ENCODE data around the gene MMP20. TPM values are rescaled to one million over a fixed set of nuclear protein-coding genes. Genes with fewer than 3 reads are reported as not detected.

Gene MMP20
- polyA plus RNA-seq, 2 of the 4 experiments (the other 2 are of a cell fraction) = not detected

GRCh38 chr11:102527041-102527440 is 98.1 kb downstream of the MMP20 start:
- H3K4me1 ChIP-seq = peaks cover 39% of the 10 kb centered on the region
- ATAC-seq = no peak
- 0 out of 6 replicates have a peak overlapping the region, but pooled peaks of 1 of the 2 experiments have one; percentile 3 for H3K27ac ChIP-seq
- no peak overlapping the region for H3K4me3 ChIP-seq
- ChIA-PET CTCF (interaction anchor here (0.5 to 0.9 kb wide), 2 partner anchors 31 to 667 kb away, joined by 3 read pairs; no protein-coding TSS in a partner anchor), POLR2A (no interaction called here)
- H3K4me2 ChIP-seq = no peak overlapping the region
- H3K9me3 ChIP-seq = no peaks in the 10 kb centered on the region
- TF ChIP-seq ESRRA (IDR thresholded peaks at IDR 0.05; ENCODE audit: borderline replicate concordance, low read length) = no peak
- TF ChIP-seq MAFK (IDR thresholded peaks at IDR 0.05; ENCODE audit: partially characterized antibody) = no peak
- no peak for TF ChIP-seq HOXB13 (CRISPR knock-in tag; IDR thresholded peaks at IDR 0.05; ENCODE audit: low read depth)
- TF ChIP-seq JUN (IDR thresholded peaks at IDR 0.05) = no peak
- no peak for TF ChIP-seq GATA3 (IDR thresholded peaks at IDR 0.05; ENCODE audit: borderline replicate concordance)
- TF ChIP-seq CTCF (IDR thresholded peaks at IDR 0.05) = no peak
- TF ChIP-seq RFX5 (IDR thresholded peaks at IDR 0.05) = no peak
- no peak for TF ChIP-seq E2F6 (IDR thresholded peaks at IDR 0.05; ENCODE audit: borderline replicate concordance, low read depth)
- TF ChIP-seq ZFP36 (IDR thresholded peaks at IDR 0.05; ENCODE audit: borderline replicate concordance, partially characterized antibody) = no peak
- TF ChIP-seq ZSCAN20 (CRISPR knock-in tag; IDR thresholded peaks at IDR 0.05) = no peak
- TF ChIP-seq KDM1A (IDR thresholded peaks at IDR 0.05; ENCODE audit: low read depth) = no peak
- TF ChIP-seq POLR2AphosphoS2 (conservative IDR thresholded peaks at IDR 0.05; ENCODE audit: low read length) = no peak
- no peak for FAIRE-seq
- 80% methylated on average over 1 of the region's 1 CpG for WGBS (ENCODE audit: missing lambda C conversion rate)
- DNase-seq (ENCODE audit: low read depth in 1 of 2, low spot score in 1 of 2) = no peak

Other genes with a start within 250 kb of the MMP20 start
- gene TMEM123, start 172.6 kb downstream of the MMP20 start, polyA plus RNA-seq (2011; rRNA removed) = 432 and 458 TPM in 2 replicates
- gene TMEM123, start 172.6 kb downstream of the MMP20 start, polyA plus RNA-seq (2017; fragmentation: RNase III; extraction: RNeasy Plus Mini Kit Qiagen cat#74134 plus additional on column Dnase treatment) = 197 to 215 TPM (median 199 TPM) in 3 replicates
- gene MMP7, start 94.6 kb downstream of the MMP20 start, polyA plus RNA-seq (2011; rRNA removed) = 54.8 and 62.9 TPM in 2 replicates
- 8.9 to 10.9 TPM (median 10.1 TPM) in 3 replicates for gene MMP7, start 94.6 kb downstream of the MMP20 start, polyA plus RNA-seq (2017; fragmentation: RNase III; extraction: RNeasy Plus Mini Kit Qiagen cat#74134 plus additional on column Dnase treatment)
- not detected in 2 replicates for gene MMP27, start 80.4 kb upstream of the MMP20 start, polyA plus RNA-seq (2011; rRNA removed)
- gene MMP27, start 80.4 kb upstream of the MMP20 start, polyA plus RNA-seq (2017; fragmentation: RNase III; extraction: RNeasy Plus Mini Kit Qiagen cat#74134 plus additional on column Dnase treatment) = not detected in 3 replicates
- not detected in 2 replicates for gene MMP8, start 99.6 kb upstream of the MMP20 start, polyA plus RNA-seq (2011; rRNA removed)
- gene MMP8, start 99.6 kb upstream of the MMP20 start, polyA plus RNA-seq (2017; fragmentation: RNase III; extraction: RNeasy Plus Mini Kit Qiagen cat#74134 plus additional on column Dnase treatment) = not detected in 3 replicates
- gene MMP10, start 155.3 kb upstream of the MMP20 start, polyA plus RNA-seq (2011; rRNA removed) = 1.5 and 2.0 TPM in 2 replicates
- gene MMP10, start 155.3 kb upstream of the MMP20 start, polyA plus RNA-seq (2017; fragmentation: RNase III; extraction: RNeasy Plus Mini Kit Qiagen cat#74134 plus additional on column Dnase treatment) = 0.13 to 0.17 TPM (median 0.13 TPM) in 3 replicates
- gene MMP1, start 172.8 kb upstream of the MMP20 start, polyA plus RNA-seq (2011; rRNA removed) = 0.12 and 0.42 TPM in 2 replicates
- 0.06 TPM in 1 of 3 replicates, not detected in the others for gene MMP1, start 172.8 kb upstream of the MMP20 start, polyA plus RNA-seq (2017; fragmentation: RNase III; extraction: RNeasy Plus Mini Kit Qiagen cat#74134 plus additional on column Dnase treatment)
- 0.04 TPM in 1 of 2 replicates, not detected in the other for gene MMP3, start 218.3 kb upstream of the MMP20 start, polyA plus RNA-seq (2011; rRNA removed)
- not detected in 3 replicates for gene MMP3, start 218.3 kb upstream of the MMP20 start, polyA plus RNA-seq (2017; fragmentation: RNase III; extraction: RNeasy Plus Mini Kit Qiagen cat#74134 plus additional on column Dnase treatment)
- gene MMP12, start 249.7 kb upstream of the MMP20 start, polyA plus RNA-seq (2011; rRNA removed) = not detected in 2 replicates
- gene MMP12, start 249.7 kb upstream of the MMP20 start, polyA plus RNA-seq (2017; fragmentation: RNase III; extraction: RNeasy Plus Mini Kit Qiagen cat#74134 plus additional on column Dnase treatment) = not detected in 3 replicates

Measured in A549 (cell line).